ENCODE measurements around the gene KCNQ1. TPM values are rescaled to one million over a fixed set of nuclear protein-coding genes. Genes with fewer than 3 reads are reported as not detected.

The KCNQ1 gene
- total and polyA plus RNA-seq, 9 of the 15 experiments (the other 6 are each of a cell fraction or from before 2014, with no cell fraction given): 0.44 TPM; not detected in 8

DNA sequence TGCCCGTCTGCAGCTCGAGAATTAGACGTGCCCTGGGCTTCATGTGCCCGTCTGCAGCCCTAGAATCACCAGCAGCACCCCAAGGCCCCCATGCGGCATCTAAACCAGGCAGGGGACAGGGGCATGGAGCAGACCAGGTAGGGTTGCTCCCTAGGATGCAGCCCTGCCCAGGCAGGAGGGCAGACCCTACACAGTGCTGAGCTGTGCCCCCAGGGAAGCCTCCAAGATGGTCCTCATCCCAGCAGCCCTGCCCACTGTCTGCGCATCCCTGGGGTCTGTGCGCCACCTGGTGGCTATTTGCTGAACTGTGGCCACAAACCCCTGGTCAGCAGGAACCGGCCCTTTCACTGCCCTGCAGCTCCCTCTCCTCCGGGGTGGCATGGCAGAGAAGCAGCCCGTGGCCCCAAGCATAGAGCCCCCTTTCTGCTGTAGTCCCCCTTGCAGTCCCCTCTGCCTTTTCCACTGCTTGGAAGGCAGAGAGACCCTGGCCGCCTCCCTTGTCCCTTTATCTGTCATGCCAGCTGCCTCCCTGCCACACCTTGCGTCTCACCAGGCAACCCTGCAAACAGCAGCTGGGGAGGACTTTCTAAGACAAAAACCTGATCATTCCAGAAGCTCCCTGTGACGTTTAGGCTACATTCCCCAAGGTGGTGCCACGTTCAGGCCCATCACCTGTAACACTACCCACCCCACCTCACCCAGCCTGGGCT lies 86.6 kb downstream of the KCNQ1 start (continued):
- peak; percentile 81 for TF ChIP-seq CC2D1A (IDR thresholded peaks at IDR 0.05)
- no peak for TF ChIP-seq NFE2L1 (tag; IDR thresholded peaks at IDR 0.05; ENCODE audit: borderline replicate concordance, low read depth)
- peak; percentile 97 to 98 for TF ChIP-seq RAD21 (CRISPR knock-in tag; conservative IDR thresholded peaks at IDR 0.05 in 1 of 2, IDR thresholded peaks at IDR 0.05 in 1 of 2)
- TF ChIP-seq E2F3 (CRISPR knock-in tag; IDR thresholded peaks at IDR 0.05): no peak
- TF ChIP-seq DEAF1 (CRISPR knock-in tag; IDR thresholded peaks at IDR 0.05): peak; percentile 97
- TF ChIP-seq MLLT1 (IDR thresholded peaks at IDR 0.05): no peak
- peak; percentile 49; the same call in 1 of the 2 replicates for TF ChIP-seq RB1 (IDR thresholded peaks at IDR 0.05; ENCODE audit: low read depth)
- TF ChIP-seq EP300 (IDR thresholded peaks at IDR 0.05; ENCODE audit: low read length): no peak
- peak; percentile 95 for TF ChIP-seq STAG1 (CRISPR knock-in tag; IDR thresholded peaks at IDR 0.05; ENCODE audit: borderline replicate concordance)
- TF ChIP-seq, protein P1, sequence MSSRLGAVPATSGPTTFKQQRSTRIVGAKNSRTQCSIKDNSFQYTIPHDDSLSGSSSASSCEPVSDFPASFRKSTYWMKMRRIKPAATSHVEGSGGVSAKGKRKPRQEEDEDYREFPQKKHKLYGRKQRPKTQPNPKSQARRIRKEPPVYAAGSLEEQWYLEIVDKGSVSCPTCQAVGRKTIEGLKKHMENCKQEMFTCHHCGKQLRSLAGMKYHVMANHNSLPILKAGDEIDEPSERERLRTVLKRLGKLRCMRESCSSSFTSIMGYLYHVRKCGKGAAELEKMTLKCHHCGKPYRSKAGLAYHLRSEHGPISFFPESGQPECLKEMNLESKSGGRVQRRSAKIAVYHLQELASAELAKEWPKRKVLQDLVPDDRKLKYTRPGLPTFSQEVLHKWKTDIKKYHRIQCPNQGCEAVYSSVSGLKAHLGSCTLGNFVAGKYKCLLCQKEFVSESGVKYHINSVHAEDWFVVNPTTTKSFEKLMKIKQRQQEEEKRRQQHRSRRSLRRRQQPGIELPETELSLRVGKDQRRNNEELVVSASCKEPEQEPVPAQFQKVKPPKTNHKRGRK (tag; IDR thresholded peaks at IDR 0.05): no peak
- TF ChIP-seq JUNB (CRISPR knock-in tag; conservative IDR thresholded peaks at IDR 0.05): no peak
- TF ChIP-seq ZNF740 (CRISPR knock-in tag; IDR thresholded peaks at IDR 0.05): no peak
- TF ChIP-seq ZNF740 (tag; IDR thresholded peaks at IDR 0.05): no peak
- no peak for TF ChIP-seq SMARCA4 (IDR thresholded peaks at IDR 0.05)
- TF ChIP-seq, protein P2, sequence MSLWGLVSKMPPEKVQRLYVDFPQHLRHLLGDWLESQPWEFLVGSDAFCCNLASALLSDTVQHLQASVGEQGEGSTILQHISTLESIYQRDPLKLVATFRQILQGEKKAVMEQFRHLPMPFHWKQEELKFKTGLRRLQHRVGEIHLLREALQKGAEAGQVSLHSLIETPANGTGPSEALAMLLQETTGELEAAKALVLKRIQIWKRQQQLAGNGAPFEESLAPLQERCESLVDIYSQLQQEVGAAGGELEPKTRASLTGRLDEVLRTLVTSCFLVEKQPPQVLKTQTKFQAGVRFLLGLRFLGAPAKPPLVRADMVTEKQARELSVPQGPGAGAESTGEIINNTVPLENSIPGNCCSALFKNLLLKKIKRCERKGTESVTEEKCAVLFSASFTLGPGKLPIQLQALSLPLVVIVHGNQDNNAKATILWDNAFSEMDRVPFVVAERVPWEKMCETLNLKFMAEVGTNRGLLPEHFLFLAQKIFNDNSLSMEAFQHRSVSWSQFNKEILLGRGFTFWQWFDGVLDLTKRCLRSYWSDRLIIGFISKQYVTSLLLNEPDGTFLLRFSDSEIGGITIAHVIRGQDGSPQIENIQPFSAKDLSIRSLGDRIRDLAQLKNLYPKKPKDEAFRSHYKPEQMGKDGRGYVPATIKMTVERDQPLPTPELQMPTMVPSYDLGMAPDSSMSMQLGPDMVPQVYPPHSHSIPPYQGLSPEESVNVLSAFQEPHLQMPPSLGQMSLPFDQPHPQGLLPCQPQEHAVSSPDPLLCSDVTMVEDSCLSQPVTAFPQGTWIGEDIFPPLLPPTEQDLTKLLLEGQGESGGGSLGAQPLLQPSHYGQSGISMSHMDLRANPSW (CRISPR knock-in tag; IDR thresholded peaks at IDR 0.05): no peak
- TF ChIP-seq SMC3 (conservative IDR thresholded peaks at IDR 0.05; ENCODE audit: insufficient read depth, low read depth, low read length): peak; percentile 100
- TF ChIP-seq LARP7 (IDR thresholded peaks at IDR 0.05): no peak
- no peak for TF ChIP-seq NR1H2 (CRISPR knock-in tag; IDR thresholded peaks at IDR 0.05)
- TF ChIP-seq CREM (IDR thresholded peaks at IDR 0.05; ENCODE audit: low read depth): no peak
